Mesothelial cell of epicardium (in vitro differentiated cells): ENCODE data around the gene DNMT1. TPM values are rescaled to one million over a fixed set of nuclear protein-coding genes. Genes with fewer than 3 reads are reported as not detected.

ENCODE experiments used
- DNase-seq, 2 experiments: peaks; one replicate each; pipeline ENCODE4 v3.0.0; 2021; ENCODE audit warnings: low spot score in 2 of 2; ENCODE audit not compliant: unreplicated experiment in 2 of 2
- H3K27ac Mint-ChIP-seq: 2 replicates; pipeline ENCODE4 v1.8.0; 2021; ENCODE audit warnings: mixed read lengths
- H3K27me3 Mint-ChIP-seq: 2 replicates; pipeline ENCODE4 v1.8.0; 2021; ENCODE audit warnings: low read depth, mixed read lengths
- H3K36me3 Mint-ChIP-seq: 2 replicates; pipeline ENCODE4 v1.8.0; 2021; ENCODE audit warnings: mixed read lengths
- H3K4me1 Mint-ChIP-seq: 2 replicates; pipeline ENCODE4 v1.8.0; 2021; ENCODE audit warnings: mixed read lengths
- H3K4me3 Mint-ChIP-seq: 2 replicates; pipeline ENCODE4 v1.8.0; 2021; ENCODE audit warnings: mild to moderate bottlenecking, moderate library complexity, mixed read lengths
- H3K9me3 Mint-ChIP-seq: 2 replicates; pipeline ENCODE4 v1.8.0; 2021; ENCODE audit warnings: mixed read lengths
- total RNA-seq: library from RNA; stranded (reverse); gene quantifications from 3 replicates; pipeline ENCODE4 v1.2.1, GENCODE V29; 2021
- TF ChIP-seq, protein P1 (sequence below): fragments of 200-600 bp; sonication (generic); IDR thresholded peaks from one replicate; pipeline ENCODE4 v1.5.0; 2021; ENCODE audit warnings: antibody characterized with exemption; ENCODE audit not compliant: unreplicated experiment

DNMT1 gene
- total RNA-seq, 1 donor from 2014 or later, result 110 TPM

DNA sequence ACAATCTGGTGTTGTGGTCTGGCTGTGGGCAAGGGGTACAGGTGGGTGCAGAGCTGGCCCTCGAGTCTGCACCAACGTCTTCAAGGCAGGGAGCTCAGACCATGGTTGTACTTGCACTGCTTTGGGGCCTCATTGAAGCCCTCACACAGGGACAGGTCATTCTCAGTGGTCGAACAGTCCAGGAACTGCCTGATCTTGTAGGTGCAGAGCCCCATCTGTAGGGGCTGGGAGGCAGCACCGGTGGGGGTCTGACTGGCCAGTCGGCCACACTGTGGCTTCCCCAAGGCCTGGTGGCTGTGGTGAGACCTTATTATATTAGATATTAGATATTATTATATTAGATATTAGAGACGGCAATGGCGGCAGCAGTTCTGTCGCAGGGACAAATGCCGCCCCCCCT is 22.3 kb upstream of the DNMT1 start:
- H3K4me3 Mint-ChIP-seq, result no peak overlapping the region
- H3K36me3 Mint-ChIP-seq, result peaks cover 7% of the 10 kb centered on the region
- no peak for DNase-seq
- no peaks in the 10 kb centered on the region for H3K9me3 Mint-ChIP-seq
- TF ChIP-seq, protein P1, sequence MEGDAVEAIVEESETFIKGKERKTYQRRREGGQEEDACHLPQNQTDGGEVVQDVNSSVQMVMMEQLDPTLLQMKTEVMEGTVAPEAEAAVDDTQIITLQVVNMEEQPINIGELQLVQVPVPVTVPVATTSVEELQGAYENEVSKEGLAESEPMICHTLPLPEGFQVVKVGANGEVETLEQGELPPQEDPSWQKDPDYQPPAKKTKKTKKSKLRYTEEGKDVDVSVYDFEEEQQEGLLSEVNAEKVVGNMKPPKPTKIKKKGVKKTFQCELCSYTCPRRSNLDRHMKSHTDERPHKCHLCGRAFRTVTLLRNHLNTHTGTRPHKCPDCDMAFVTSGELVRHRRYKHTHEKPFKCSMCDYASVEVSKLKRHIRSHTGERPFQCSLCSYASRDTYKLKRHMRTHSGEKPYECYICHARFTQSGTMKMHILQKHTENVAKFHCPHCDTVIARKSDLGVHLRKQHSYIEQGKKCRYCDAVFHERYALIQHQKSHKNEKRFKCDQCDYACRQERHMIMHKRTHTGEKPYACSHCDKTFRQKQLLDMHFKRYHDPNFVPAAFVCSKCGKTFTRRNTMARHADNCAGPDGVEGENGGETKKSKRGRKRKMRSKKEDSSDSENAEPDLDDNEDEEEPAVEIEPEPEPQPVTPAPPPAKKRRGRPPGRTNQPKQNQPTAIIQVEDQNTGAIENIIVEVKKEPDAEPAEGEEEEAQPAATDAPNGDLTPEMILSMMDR, result no peak
- no peaks in the 10 kb centered on the region for H3K4me1 Mint-ChIP-seq
- H3K27me3 Mint-ChIP-seq, result no peaks in the 10 kb centered on the region
- no peak overlapping the region for H3K27ac Mint-ChIP-seq

DNA sequence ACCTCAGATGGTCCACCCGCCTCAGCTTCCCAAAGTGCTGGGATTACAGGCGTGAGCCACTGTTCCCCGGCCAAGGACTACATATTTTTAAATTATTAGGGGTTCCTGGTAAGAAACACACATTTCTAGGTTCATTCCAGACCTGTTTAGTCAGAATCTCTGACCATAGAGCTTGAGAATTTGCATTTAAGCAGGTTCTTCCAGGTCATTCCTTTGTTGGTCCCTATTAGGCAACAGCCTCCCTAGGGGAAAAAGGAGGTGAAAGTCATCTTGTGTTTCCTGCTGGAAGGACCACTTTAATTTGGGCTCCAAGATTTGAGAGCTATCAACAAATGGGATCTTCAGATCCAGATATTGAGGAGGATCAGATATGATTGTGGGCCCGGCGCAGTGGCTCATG is 20.0 kb upstream of the DNMT1 start:
- DNase-seq, result no peak

DNA sequence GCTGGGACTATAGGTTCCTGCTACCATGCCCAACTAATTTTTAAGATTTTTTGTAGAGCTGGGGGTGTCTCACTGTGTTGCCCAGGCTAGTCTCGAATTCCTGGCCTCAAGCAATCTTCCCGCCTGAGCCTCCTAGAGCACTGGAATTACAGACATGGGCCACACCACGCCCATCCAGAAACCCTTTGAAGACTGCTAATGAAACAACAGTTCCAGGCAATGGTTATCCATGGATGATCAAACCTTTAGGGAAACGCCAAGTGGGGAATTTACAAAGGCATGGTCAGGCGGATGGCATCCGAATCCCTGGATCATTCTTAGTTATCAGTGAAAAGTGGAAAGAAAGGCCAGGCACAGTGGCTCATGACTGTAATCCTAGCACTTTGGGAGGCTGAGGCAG is 16.9 kb upstream of the DNMT1 start:
- Mint-ChIP-seq H3K27me3 (no peaks in the 10 kb centered on the region), H3K4me1 (peaks cover 3% of the 10 kb centered on the region), H3K36me3 (peaks cover 2% of the 10 kb centered on the region), H3K9me3 (peaks cover 5% of the 10 kb centered on the region), H3K4me3 (no peak overlapping the region), H3K27ac (no peak overlapping the region)
- TF ChIP-seq, protein P1, result no peak
- no peak for DNase-seq

More for the DNA sequence above, 20.0 kb upstream of the DNMT1 start:
- Mint-ChIP-seq H3K4me1 (no peaks in the 10 kb centered on the region), H3K9me3 (no peaks in the 10 kb centered on the region), H3K27ac (no peak overlapping the region), H3K36me3 (peaks cover 6% of the 10 kb centered on the region), H3K4me3 (no peak overlapping the region), H3K27me3 (no peaks in the 10 kb centered on the region)
- TF ChIP-seq, protein P1, result no peak

DNA sequence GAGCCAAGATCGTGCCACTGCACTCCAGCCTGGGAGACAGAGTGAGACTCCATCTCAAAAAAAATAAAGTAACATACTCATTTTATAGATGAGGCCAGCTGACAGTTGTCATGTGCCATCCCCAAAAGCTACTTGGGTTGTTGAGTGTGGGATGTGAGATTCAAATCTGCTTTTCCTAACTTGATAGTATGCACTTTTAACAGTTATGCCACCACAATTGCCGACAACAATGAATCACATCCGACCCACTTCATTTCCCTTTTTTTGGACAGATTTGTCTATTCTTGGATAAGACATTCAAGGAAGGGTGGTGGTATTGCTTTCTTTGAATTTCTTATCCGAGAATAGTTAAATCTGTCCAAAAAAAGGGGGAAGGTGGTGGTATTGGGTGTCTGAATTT is 16.3 kb upstream of the DNMT1 start:
- no peak for DNase-seq
- Mint-ChIP-seq H3K27ac (no peak overlapping the region), H3K4me3 (no peak overlapping the region), H3K4me1 (peaks cover 8% of the 10 kb centered on the region), H3K27me3 (no peaks in the 10 kb centered on the region), H3K9me3 (peaks cover 5% of the 10 kb centered on the region), H3K36me3 (peaks cover 2% of the 10 kb centered on the region)
- TF ChIP-seq, protein P1, result no peak

DNA sequence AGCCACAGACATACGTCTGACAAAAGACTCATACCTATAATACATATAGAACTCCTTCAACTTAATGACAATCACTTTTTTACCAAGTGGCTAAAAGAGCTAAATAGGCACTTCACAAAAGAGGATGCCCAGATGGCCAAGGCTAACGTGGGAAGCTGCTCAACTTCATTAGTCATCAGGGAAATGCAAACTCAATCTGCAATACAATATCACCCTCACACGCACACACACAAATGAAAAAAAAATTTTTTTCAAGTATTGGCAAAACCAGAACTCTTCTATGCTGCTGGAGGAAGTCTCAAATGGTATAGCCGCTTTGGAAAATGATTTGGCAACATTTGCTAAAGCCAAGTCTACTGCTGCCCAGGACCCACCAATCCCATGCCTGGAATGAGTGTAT is 14.6 kb upstream of the DNMT1 start:
- Mint-ChIP-seq H3K27me3 (no peaks in the 10 kb centered on the region), H3K9me3 (peaks cover 5% of the 10 kb centered on the region), H3K4me3 (no peak overlapping the region), H3K36me3 (peaks cover 2% of the 10 kb centered on the region), H3K4me1 (peaks cover 8% of the 10 kb centered on the region), H3K27ac (no peak overlapping the region)
- no peak for DNase-seq
- TF ChIP-seq, protein P1, result no peak

DNA sequence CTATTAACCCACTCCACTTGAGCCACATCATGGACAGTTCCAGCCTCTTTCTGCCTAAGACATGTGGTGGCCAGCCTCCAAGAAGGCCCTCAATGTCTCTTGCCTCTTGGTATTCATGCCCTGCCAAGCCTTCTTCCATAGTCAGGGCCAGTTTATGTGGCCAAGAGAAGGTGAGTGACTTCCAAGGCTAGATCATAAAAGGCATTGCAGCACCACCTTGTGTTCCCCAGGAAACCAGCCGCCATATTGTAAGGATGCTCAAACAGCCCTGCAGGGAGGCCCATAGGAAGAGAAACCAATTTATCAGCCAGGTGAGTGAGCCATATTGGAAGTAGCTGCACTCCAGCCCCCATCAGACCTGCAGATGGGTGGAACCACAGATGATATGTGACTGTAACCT is 12.3 kb upstream of the DNMT1 start:
- TF ChIP-seq, protein P1, result no peak
- DNase-seq, result no peak
- Mint-ChIP-seq H3K9me3 (peaks cover 5% of the 10 kb centered on the region), H3K27ac (no peak overlapping the region), H3K4me1 (peaks cover 8% of the 10 kb centered on the region), H3K36me3 (no peaks in the 10 kb centered on the region), H3K27me3 (no peaks in the 10 kb centered on the region), H3K4me3 (no peak overlapping the region)
